GM12878 (cell line): Measurements from ENCODE around the gene CAMTA1. TPM values are rescaled to one million over a fixed set of nuclear protein-coding genes. Genes with fewer than 3 reads are reported as not detected.

Source experiments
- POLR2A ChIP-seq: IDR thresholded peaks from 2 replicates; pipeline ENCODE4 v1.6.1; 2011; ENCODE audit warnings: low read depth, mild to moderate bottlenecking, low read length
- SKIL ChIP-seq: fragments of 450-650 bp; IDR thresholded peaks from 2 replicates; pipeline ENCODE4 v1.6.1; 2017; ENCODE audit warnings: mild to moderate bottlenecking, low read depth, inconsistent platforms; ENCODE audit not compliant: poor library complexity, severe bottlenecking
- polyA plus RNA-seq, 11 experiments: library from polyadenylated mRNA; depleted of rRNA in 4 of 11; unstranded in 6 of 11; stranded (reverse) in 5 of 11; fragments of >200 nt; fragmentation: Nextera tagmentation in 4 of 11; fragmentation: Illumina TruSeq in 1 of 11; extraction: Ambion mirVana in 4 of 11; extraction: Trizol in 1 of 11; gene quantifications; 1 replicate in 1 of 11; 2 replicates in 10 of 11; pipeline versions ENCODE4 v1.2.1 to v1.2.3, GENCODE V29; 2011 to 2016; ENCODE audit warnings: inconsistent platforms in 2 of 11, missing spikeins in 2 of 11, low read depth in 1 of 11
- small RNA-seq: library from RNA; depleted of rRNA; stranded (forward); fragments of <200 nt; gene quantifications from one replicate; pipeline ENCODE3, GENCODE V24; 2014
- total RNA-seq, 4 experiments: library from RNA; depleted of rRNA in 3 of 4; stranded (reverse); fragments of >200 nt in 3 of 4; fragmentation: Illumina TruSeq in 1 of 4; extraction: Trizol in 1 of 4; gene quantifications; 2 replicates each; pipeline versions ENCODE4 v1.2.1 to v1.2.3, GENCODE V29; 2013 to 2021

CAMTA1 gene
- total and polyA plus RNA-seq, 10 of the 15 experiments (the other 5 are each of a cell fraction or from before 2014, with no cell fraction given), result 37.7 to 148 (median 76.4) TPM

- TF ChIP-seq SKIL (no peak), POLR2A (no peak)
These were observed 1028.6 kb downstream of the CAMTA1 start (continued) for GRCh38 chr1:7813677-7814373.

Small RNA genes lying within 50 kb of the gene (small RNA-seq; reads per million reads assigned to genes)
- gene AL359881.1 (not detected), gene AL590128.1 (not detected), gene RNU1-8P (not detected)

Other genes with a start within 250 kb of the CAMTA1 start
- gene NOL9, start 230.9 kb upstream of the CAMTA1 start, total RNA-seq (2014; rRNA removed), result 23.0 and 24.9 TPM in 2 replicates
- gene NOL9, start 230.9 kb upstream of the CAMTA1 start, total RNA-seq (2014; rRNA removed; fragmentation: Illumina TruSeq; extraction: Trizol), result 23.5 and 23.6 TPM in 2 replicates
- 28.7 and 35.9 TPM in 2 replicates for gene NOL9, start 230.9 kb upstream of the CAMTA1 start, total RNA-seq (2021)
- 29.7 and 30.9 TPM in 2 replicates for gene NOL9, start 230.9 kb upstream of the CAMTA1 start, polyA plus RNA-seq (2011; rRNA removed)
- gene NOL9, start 230.9 kb upstream of the CAMTA1 start, polyA plus RNA-seq (2014; fragmentation: Illumina TruSeq; extraction: Trizol), result 10.9 and 14.0 TPM in 2 replicates
- 1 to 10 TPM; 3.9 to 4.3 TPM for gene NOL9, start 230.9 kb upstream of the CAMTA1 start, polyA plus RNA-seq (2014; fragmentation: Nextera tagmentation; extraction: Ambion mirVana)
- gene NOL9, start 230.9 kb upstream of the CAMTA1 start, polyA plus RNA-seq (2014; rRNA removed), result 17.5 and 23.8 TPM in 2 replicates
- 10 to 100 TPM; 22.9 to 24.6 TPM for gene NOL9, start 230.9 kb upstream of the CAMTA1 start, polyA plus RNA-seq (2016; fragmentation: Nextera tagmentation; extraction: Ambion mirVana)
- gene TAS1R1, start 230.1 kb upstream of the CAMTA1 start, total RNA-seq (2014; rRNA removed), result not detected in 2 replicates
- gene TAS1R1, start 230.1 kb upstream of the CAMTA1 start, total RNA-seq (2014; rRNA removed; fragmentation: Illumina TruSeq; extraction: Trizol), result not detected in 2 replicates
- 0.11 TPM in 1 of 2 replicates, not detected in the other for gene TAS1R1, start 230.1 kb upstream of the CAMTA1 start, total RNA-seq (2021)
- not detected in 2 replicates for gene TAS1R1, start 230.1 kb upstream of the CAMTA1 start, polyA plus RNA-seq (2011; rRNA removed)
- 0.03 TPM in 1 of 2 replicates, not detected in the other for gene TAS1R1, start 230.1 kb upstream of the CAMTA1 start, polyA plus RNA-seq (2014; fragmentation: Illumina TruSeq; extraction: Trizol)
- under 1 TPM in 1 of 2 experiments, not detected in 1; 0.04 TPM for gene TAS1R1, start 230.1 kb upstream of the CAMTA1 start, polyA plus RNA-seq (2014; fragmentation: Nextera tagmentation; extraction: Ambion mirVana)
- 0.06 and 0.10 TPM in 2 replicates for gene TAS1R1, start 230.1 kb upstream of the CAMTA1 start, polyA plus RNA-seq (2014; rRNA removed)
- not detected for gene TAS1R1, start 230.1 kb upstream of the CAMTA1 start, polyA plus RNA-seq (2016; fragmentation: Nextera tagmentation; extraction: Ambion mirVana)
- gene ZBTB48, start 205.5 kb upstream of the CAMTA1 start, total RNA-seq (2014; rRNA removed), result 13.6 and 16.3 TPM in 2 replicates
- 14.5 and 18.8 TPM in 2 replicates for gene ZBTB48, start 205.5 kb upstream of the CAMTA1 start, total RNA-seq (2014; rRNA removed; fragmentation: Illumina TruSeq; extraction: Trizol)
- gene ZBTB48, start 205.5 kb upstream of the CAMTA1 start, total RNA-seq (2021), result 23.6 and 27.8 TPM in 2 replicates
- 10.8 and 17.2 TPM in 2 replicates for gene ZBTB48, start 205.5 kb upstream of the CAMTA1 start, polyA plus RNA-seq (2011; rRNA removed)
- gene ZBTB48, start 205.5 kb upstream of the CAMTA1 start, polyA plus RNA-seq (2014; fragmentation: Illumina TruSeq; extraction: Trizol), result 7.6 and 9.9 TPM in 2 replicates
- gene ZBTB48, start 205.5 kb upstream of the CAMTA1 start, polyA plus RNA-seq (2014; fragmentation: Nextera tagmentation; extraction: Ambion mirVana), result 1 to 10 TPM in 1 of 2 experiments, under 1 TPM in 1; 1.00 to 3.3 TPM
- gene ZBTB48, start 205.5 kb upstream of the CAMTA1 start, polyA plus RNA-seq (2014; rRNA removed), result 25.3 and 26.3 TPM in 2 replicates
- 10 to 100 TPM; 16.3 to 18.7 TPM for gene ZBTB48, start 205.5 kb upstream of the CAMTA1 start, polyA plus RNA-seq (2016; fragmentation: Nextera tagmentation; extraction: Ambion mirVana)
- gene KLHL21, start 182.6 kb upstream of the CAMTA1 start, total RNA-seq (2014; rRNA removed), result 7.9 and 10.1 TPM in 2 replicates
- 3.5 and 3.9 TPM in 2 replicates for gene KLHL21, start 182.6 kb upstream of the CAMTA1 start, total RNA-seq (2014; rRNA removed; fragmentation: Illumina TruSeq; extraction: Trizol)
- gene KLHL21, start 182.6 kb upstream of the CAMTA1 start, total RNA-seq (2021), result 11.0 and 12.2 TPM in 2 replicates
- gene KLHL21, start 182.6 kb upstream of the CAMTA1 start, polyA plus RNA-seq (2011; rRNA removed), result 1.9 and 2.5 TPM in 2 replicates
- 1.5 and 4.2 TPM in 2 replicates for gene KLHL21, start 182.6 kb upstream of the CAMTA1 start, polyA plus RNA-seq (2014; fragmentation: Illumina TruSeq; extraction: Trizol)
- 1 to 10 TPM in 1 of 2 experiments, under 1 TPM in 1; 0.76 to 1.2 TPM for gene KLHL21, start 182.6 kb upstream of the CAMTA1 start, polyA plus RNA-seq (2014; fragmentation: Nextera tagmentation; extraction: Ambion mirVana)
- gene KLHL21, start 182.6 kb upstream of the CAMTA1 start, polyA plus RNA-seq (2014; rRNA removed), result 6.3 and 7.3 TPM in 2 replicates
- gene KLHL21, start 182.6 kb upstream of the CAMTA1 start, polyA plus RNA-seq (2016; fragmentation: Nextera tagmentation; extraction: Ambion mirVana), result 1 to 10 TPM; 7.7 to 9.2 TPM
- gene PHF13, start 171.7 kb upstream of the CAMTA1 start, total RNA-seq (2014; rRNA removed), result 5.1 and 5.7 TPM in 2 replicates
- gene PHF13, start 171.7 kb upstream of the CAMTA1 start, total RNA-seq (2014; rRNA removed; fragmentation: Illumina TruSeq; extraction: Trizol), result 4.4 and 4.6 TPM in 2 replicates
- 15.4 and 15.6 TPM in 2 replicates for gene PHF13, start 171.7 kb upstream of the CAMTA1 start, total RNA-seq (2021)
- gene PHF13, start 171.7 kb upstream of the CAMTA1 start, polyA plus RNA-seq (2011; rRNA removed), result 4.9 and 5.1 TPM in 2 replicates
- 6.1 and 8.2 TPM in 2 replicates for gene PHF13, start 171.7 kb upstream of the CAMTA1 start, polyA plus RNA-seq (2014; fragmentation: Illumina TruSeq; extraction: Trizol)
- 1 to 10 TPM in 1 of 2 experiments, under 1 TPM in 1; 0.87 to 1.9 TPM for gene PHF13, start 171.7 kb upstream of the CAMTA1 start, polyA plus RNA-seq (2014; fragmentation: Nextera tagmentation; extraction: Ambion mirVana)
- gene PHF13, start 171.7 kb upstream of the CAMTA1 start, polyA plus RNA-seq (2014; rRNA removed), result 6.4 and 8.2 TPM in 2 replicates
- gene PHF13, start 171.7 kb upstream of the CAMTA1 start, polyA plus RNA-seq (2016; fragmentation: Nextera tagmentation; extraction: Ambion mirVana), result 1 to 10 TPM; 4.8 to 5.2 TPM
- 19.5 and 21.5 TPM in 2 replicates for gene THAP3, start 160.6 kb upstream of the CAMTA1 start, total RNA-seq (2014; rRNA removed)
- 9.7 TPM in 2 replicates for gene THAP3, start 160.6 kb upstream of the CAMTA1 start, total RNA-seq (2014; rRNA removed; fragmentation: Illumina TruSeq; extraction: Trizol)
- 12.0 TPM in 2 replicates for gene THAP3, start 160.6 kb upstream of the CAMTA1 start, total RNA-seq (2021)
- 6.6 and 11.8 TPM in 2 replicates for gene THAP3, start 160.6 kb upstream of the CAMTA1 start, polyA plus RNA-seq (2011; rRNA removed)
- 0.54 and 8.3 TPM in 2 replicates for gene THAP3, start 160.6 kb upstream of the CAMTA1 start, polyA plus RNA-seq (2014; fragmentation: Illumina TruSeq; extraction: Trizol)
- 1 to 10 TPM; 1.5 to 2.8 TPM for gene THAP3, start 160.6 kb upstream of the CAMTA1 start, polyA plus RNA-seq (2014; fragmentation: Nextera tagmentation; extraction: Ambion mirVana)
- 16.3 and 16.5 TPM in 2 replicates for gene THAP3, start 160.6 kb upstream of the CAMTA1 start, polyA plus RNA-seq (2014; rRNA removed)
- gene THAP3, start 160.6 kb upstream of the CAMTA1 start, polyA plus RNA-seq (2016; fragmentation: Nextera tagmentation; extraction: Ambion mirVana), result 10 to 100 TPM; 16.8 to 17.3 TPM
- 28.3 and 28.7 TPM in 2 replicates for gene DNAJC11, start 83.6 kb upstream of the CAMTA1 start, total RNA-seq (2014; rRNA removed)
- gene DNAJC11, start 83.6 kb upstream of the CAMTA1 start, total RNA-seq (2014; rRNA removed; fragmentation: Illumina TruSeq; extraction: Trizol), result 33.1 and 35.4 TPM in 2 replicates
- gene DNAJC11, start 83.6 kb upstream of the CAMTA1 start, total RNA-seq (2021), result 49.3 and 51.8 TPM in 2 replicates
- gene DNAJC11, start 83.6 kb upstream of the CAMTA1 start, polyA plus RNA-seq (2011; rRNA removed), result 26.4 and 29.2 TPM in 2 replicates
- 54.5 and 73.4 TPM in 2 replicates for gene DNAJC11, start 83.6 kb upstream of the CAMTA1 start, polyA plus RNA-seq (2014; fragmentation: Illumina TruSeq; extraction: Trizol)
- gene DNAJC11, start 83.6 kb upstream of the CAMTA1 start, polyA plus RNA-seq (2014; fragmentation: Nextera tagmentation; extraction: Ambion mirVana), result 1 to 10 TPM; 5.0 to 8.6 TPM
- gene DNAJC11, start 83.6 kb upstream of the CAMTA1 start, polyA plus RNA-seq (2014; rRNA removed), result 41.3 and 43.6 TPM in 2 replicates
- 10 to 100 TPM; 56.9 to 58.8 TPM for gene DNAJC11, start 83.6 kb upstream of the CAMTA1 start, polyA plus RNA-seq (2016; fragmentation: Nextera tagmentation; extraction: Ambion mirVana)